ENCODE results near the gene AK2.
"Not testable (repeated sequence)": the region's sequence is repeated elsewhere in the genome, so short reads cannot be mapped to it uniquely, and the experiment has no call there.

AK2 gene

GRCh38 chr1:33024430-33025179, 12.1 kb downstream of the AK2 start:
- H3K79me2 ChIP-seq (ENCODE audit: control insufficient read depth, insufficient read depth, low read length, poor library complexity); H3K4me1 ChIP-seq (ENCODE audit: control insufficient read depth in 1 of 2, insufficient read depth in 2 of 2, low read length in 2 of 2); H4K91ac ChIP-seq (ENCODE audit: low read depth, low read length); H4K8ac ChIP-seq (ENCODE audit: low read depth, low read length); H3K14ac ChIP-seq (ENCODE audit: low read length); H2BK12ac ChIP-seq (ENCODE audit: low read length); H3K4me2 ChIP-seq (ENCODE audit: low read length); H3K27me3 ChIP-seq (ENCODE audit: insufficient read depth, low read length); DNase-seq; H3K27ac ChIP-seq (ENCODE audit: low read depth, low read length); H3K18ac ChIP-seq (ENCODE audit: low read length); H3K4me3 ChIP-seq (ENCODE audit: low read depth, low read length); H2BK120ac ChIP-seq (ENCODE audit: insufficient read depth, low read length, poor library complexity); H2AFZ ChIP-seq (ENCODE audit: insufficient read depth, low read length, poor library complexity); H3K9me3 ChIP-seq (ENCODE audit: insufficient read depth, low read depth, low read length); H4K12ac ChIP-seq (ENCODE audit: low read depth, low read length); H3K9ac ChIP-seq (ENCODE audit: low read length); H2AK5ac ChIP-seq (ENCODE audit: low read length); H3K79me1 ChIP-seq (ENCODE audit: low read length); H3K4ac ChIP-seq (ENCODE audit: low read depth, low read length); H3K23ac ChIP-seq (ENCODE audit: low read length); H2BK5ac ChIP-seq (ENCODE audit: low read depth, low read length, poor library complexity): not testable (repeated sequence)
- H3K36me3 ChIP-seq (ENCODE audit: control insufficient read depth in 1 of 2, insufficient read depth in 2 of 2, low read length in 2 of 2), result peaks cover 10 to 21% of the 10 kb centered on the region in 2 experiments
- no CpG with 5 or more reads among the region's 6 CpGs for WGBS (ENCODE audit: extremely low coverage, insufficient coverage, insufficient read length)

DNA sequence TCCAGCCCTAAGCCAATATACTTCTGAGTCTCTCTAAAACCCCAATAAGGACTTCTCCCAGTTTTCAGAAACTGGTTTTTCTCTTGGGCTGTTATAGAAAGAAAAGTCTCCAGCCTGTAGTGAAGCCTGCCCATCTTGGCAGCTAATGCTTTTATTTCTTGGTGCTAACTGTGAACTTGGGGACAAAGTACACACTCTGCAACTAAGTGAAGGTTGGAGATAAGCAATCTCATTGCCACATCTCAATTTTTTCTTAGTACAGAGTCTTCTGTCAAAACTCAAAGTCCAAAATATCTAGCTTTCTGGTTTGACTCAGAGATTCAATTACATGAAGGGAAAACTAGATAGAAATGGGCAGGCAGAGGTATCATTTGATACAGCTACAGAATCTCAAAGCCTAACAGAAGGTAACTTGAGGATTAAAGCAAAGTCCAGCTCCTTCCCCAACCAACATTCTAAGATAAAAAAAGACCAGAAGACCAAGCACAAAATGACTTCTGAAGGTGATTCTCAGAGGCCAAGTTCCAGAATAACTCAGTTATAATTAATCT, 14.0 kb downstream of the AK2 start:
- Histone ChIP-seq H3K9ac (ENCODE audit: low read length) (no peak overlapping the region), H3K36me3 (ENCODE audit: control insufficient read depth in 1 of 2, insufficient read depth in 2 of 2, low read length in 2 of 2) (peaks cover 8 to 29% of the 10 kb centered on the region in 2 experiments), H2BK12ac (ENCODE audit: low read length) (no peak overlapping the region), H3K9me3 (ENCODE audit: insufficient read depth, low read depth, low read length) (no peaks in the 10 kb centered on the region), H3K4me1 (ENCODE audit: control insufficient read depth in 1 of 2, insufficient read depth in 2 of 2, low read length in 2 of 2) (peaks cover 0 to 2% of the 10 kb centered on the region in 2 experiments), H3K23ac (ENCODE audit: low read length) (no peak overlapping the region), H3K79me2 (ENCODE audit: control insufficient read depth, insufficient read depth, low read length, poor library complexity) (no peaks in the 10 kb centered on the region), H3K79me1 (ENCODE audit: low read length) (no peaks in the 10 kb centered on the region), H3K18ac (ENCODE audit: low read length) (no peak overlapping the region), H3K4me2 (ENCODE audit: low read length) (no peak overlapping the region), H3K14ac (ENCODE audit: low read length) (no peak overlapping the region), H3K4me3 (ENCODE audit: low read depth, low read length) (no peak overlapping the region), H2BK120ac (ENCODE audit: insufficient read depth, low read length, poor library complexity) (no peak overlapping the region), H2AFZ (ENCODE audit: insufficient read depth, low read length, poor library complexity) (no peak overlapping the region), H2AK5ac (ENCODE audit: low read length) (no peak overlapping the region), H2BK5ac (ENCODE audit: low read depth, low read length, poor library complexity) (no peak overlapping the region), H3K27me3 (ENCODE audit: insufficient read depth, low read length) (no peaks in the 10 kb centered on the region), H3K27ac (ENCODE audit: low read depth, low read length) (no peak overlapping the region), H4K12ac (ENCODE audit: low read depth, low read length) (no peak overlapping the region), H4K8ac (ENCODE audit: low read depth, low read length) (no peak overlapping the region), H4K91ac (ENCODE audit: low read depth, low read length) (no peak overlapping the region), H3K4ac (ENCODE audit: low read depth, low read length) (no peak overlapping the region)
- no peak for DNase-seq

DNA sequence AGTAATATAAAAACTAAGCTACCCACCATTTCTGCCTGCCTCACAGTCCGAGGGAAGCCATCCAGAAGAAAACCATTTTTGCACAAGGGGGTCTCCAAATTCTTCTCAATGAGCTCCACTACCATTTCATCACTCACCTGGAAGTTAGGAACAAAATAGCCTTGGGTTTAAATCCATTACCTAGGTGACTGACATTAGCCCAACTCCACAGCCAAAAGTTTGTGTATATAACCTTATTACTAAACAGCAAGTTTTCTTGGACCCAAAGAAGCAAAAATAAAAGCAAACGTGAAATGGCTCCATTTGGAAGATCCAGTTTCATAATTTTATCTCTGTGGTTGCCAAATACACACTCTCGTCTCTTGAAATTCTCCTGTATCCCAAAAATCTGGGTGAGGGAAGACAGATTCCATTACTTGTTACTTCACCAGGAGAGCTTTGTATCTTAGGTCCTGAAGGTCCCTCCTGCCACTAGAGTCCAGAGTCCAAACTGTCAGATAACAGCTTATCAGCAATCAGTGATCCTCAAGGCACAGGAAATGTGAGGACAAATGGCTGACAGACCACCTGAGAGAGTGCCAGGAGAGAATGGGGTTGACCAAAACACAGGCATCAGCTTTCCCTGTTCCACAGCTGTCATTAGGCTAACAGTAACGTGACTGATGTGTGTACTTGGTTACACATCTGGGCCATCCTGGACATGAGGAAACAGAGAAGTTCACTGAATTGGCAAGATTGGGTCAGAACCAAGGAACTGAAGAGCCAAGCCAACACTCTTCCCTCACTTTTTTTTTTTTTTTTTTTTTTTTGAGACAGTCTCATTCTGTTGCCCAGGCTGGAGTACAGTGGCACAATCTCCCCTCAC, 14.9 kb downstream of the AK2 start:
- no peak overlapping the region for H4K8ac ChIP-seq (ENCODE audit: low read depth, low read length)
- no CpG with 5 or more reads among the region's 4 CpGs for WGBS (ENCODE audit: extremely low coverage, insufficient coverage, insufficient read length)
- no peaks in the 10 kb centered on the region for H3K27me3 ChIP-seq (ENCODE audit: insufficient read depth, low read length)
- no peak overlapping the region for H4K91ac ChIP-seq (ENCODE audit: low read depth, low read length)
- no peak overlapping the region for H2AFZ ChIP-seq (ENCODE audit: insufficient read depth, low read length, poor library complexity)
- H3K4me1 ChIP-seq (ENCODE audit: control insufficient read depth in 1 of 2, insufficient read depth in 2 of 2, low read length in 2 of 2), result peaks cover 0 to 2% of the 10 kb centered on the region in 2 experiments
- H2BK5ac ChIP-seq (ENCODE audit: low read depth, low read length, poor library complexity), result no peak overlapping the region
- H3K4me2 ChIP-seq (ENCODE audit: low read length), result no peak overlapping the region
- no peak overlapping the region for H3K4ac ChIP-seq (ENCODE audit: low read depth, low read length)
- H3K27ac ChIP-seq (ENCODE audit: low read depth, low read length), result no peak overlapping the region
- H3K79me1 ChIP-seq (ENCODE audit: low read length), result no peaks in the 10 kb centered on the region
- H3K23ac ChIP-seq (ENCODE audit: low read length), result no peak overlapping the region
- H4K12ac ChIP-seq (ENCODE audit: low read depth, low read length), result no peak overlapping the region
- H3K4me3 ChIP-seq (ENCODE audit: low read depth, low read length), result no peak overlapping the region
- no peak overlapping the region for H3K14ac ChIP-seq (ENCODE audit: low read length)
- no peak for DNase-seq
- H2BK12ac ChIP-seq (ENCODE audit: low read length), result no peak overlapping the region
- no peaks in the 10 kb centered on the region for H3K9me3 ChIP-seq (ENCODE audit: insufficient read depth, low read depth, low read length)
- H2BK120ac ChIP-seq (ENCODE audit: insufficient read depth, low read length, poor library complexity), result no peak overlapping the region
- peaks cover 8 to 31% of the 10 kb centered on the region in 2 experiments for H3K36me3 ChIP-seq (ENCODE audit: control insufficient read depth in 1 of 2, insufficient read depth in 2 of 2, low read length in 2 of 2)
- H3K18ac ChIP-seq (ENCODE audit: low read length), result no peak overlapping the region
- H3K9ac ChIP-seq (ENCODE audit: low read length), result no peak overlapping the region
- H3K79me2 ChIP-seq (ENCODE audit: control insufficient read depth, insufficient read depth, low read length, poor library complexity), result no peaks in the 10 kb centered on the region
- no peak overlapping the region for H2AK5ac ChIP-seq (ENCODE audit: low read length)

- Histone ChIP-seq H2BK12ac (ENCODE audit: low read length) (no peak overlapping the region), H2AK5ac (ENCODE audit: low read length) (no peak overlapping the region), H3K9me3 (ENCODE audit: insufficient read depth, low read depth, low read length) (no peaks in the 10 kb centered on the region), H3K23ac (ENCODE audit: low read length) (no peak overlapping the region), H4K8ac (ENCODE audit: low read depth, low read length) (no peak overlapping the region), H3K79me1 (ENCODE audit: low read length) (peaks cover 4% of the 10 kb centered on the region), H3K27ac (ENCODE audit: low read depth, low read length) (no peak overlapping the region), H2AFZ (ENCODE audit: insufficient read depth, low read length, poor library complexity) (no peak overlapping the region), H3K4me2 (ENCODE audit: low read length) (no peak overlapping the region), H3K4me3 (ENCODE audit: low read depth, low read length) (no peak overlapping the region), H3K9ac (ENCODE audit: low read length) (no peak overlapping the region), H4K12ac (ENCODE audit: low read depth, low read length) (no peak overlapping the region), H3K27me3 (ENCODE audit: insufficient read depth, low read length) (no peaks in the 10 kb centered on the region), H3K4me1 (ENCODE audit: control insufficient read depth in 1 of 2, insufficient read depth in 2 of 2, low read length in 2 of 2) (peaks cover 5 to 11% of the 10 kb centered on the region in 2 experiments), H4K91ac (ENCODE audit: low read depth, low read length) (no peak overlapping the region), H3K18ac (ENCODE audit: low read length) (no peak overlapping the region), H3K36me3 (ENCODE audit: control insufficient read depth in 1 of 2, insufficient read depth in 2 of 2, low read length in 2 of 2) (peaks cover 6 to 30% of the 10 kb centered on the region in 2 experiments), H2BK120ac (ENCODE audit: insufficient read depth, low read length, poor library complexity) (no peak overlapping the region), H3K79me2 (ENCODE audit: control insufficient read depth, insufficient read depth, low read length, poor library complexity) (no peaks in the 10 kb centered on the region), H2BK5ac (ENCODE audit: low read depth, low read length, poor library complexity) (no peak overlapping the region), H3K14ac (ENCODE audit: low read length) (no peak overlapping the region), H3K4ac (ENCODE audit: low read depth, low read length) (no peak overlapping the region)
- no CpG with 5 or more reads among the region's 3 CpGs for WGBS (ENCODE audit: extremely low coverage, insufficient coverage, insufficient read length)
- no peak for DNase-seq
Observed at GRCh38 chr1:33018112-33018511, 18.6 kb downstream of the AK2 start.

Measured in trophoblast cell (in vitro differentiated cells and primary cell).